HuH-7 (cell line): ENCODE results near the gene ECHDC1.
"Not testable (repeated sequence)": the region's sequence is repeated elsewhere in the genome, so short reads cannot be mapped to it uniquely, and the experiment has no call there.

Source experiments
- DNase-seq: peaks from one replicate; pipeline ENCODE4 v3.0.0; 2011; ENCODE audit warnings: low spot score

Gene ECHDC1

GRCh38 chr6:127341471-127342202, 1.8 kb downstream of the ECHDC1 start:
- DNase-seq, result no peak

- no peak for DNase-seq
These were observed 3.2 kb downstream of the ECHDC1 start for GRCh38 chr6:127340171-127340570.

DNA sequence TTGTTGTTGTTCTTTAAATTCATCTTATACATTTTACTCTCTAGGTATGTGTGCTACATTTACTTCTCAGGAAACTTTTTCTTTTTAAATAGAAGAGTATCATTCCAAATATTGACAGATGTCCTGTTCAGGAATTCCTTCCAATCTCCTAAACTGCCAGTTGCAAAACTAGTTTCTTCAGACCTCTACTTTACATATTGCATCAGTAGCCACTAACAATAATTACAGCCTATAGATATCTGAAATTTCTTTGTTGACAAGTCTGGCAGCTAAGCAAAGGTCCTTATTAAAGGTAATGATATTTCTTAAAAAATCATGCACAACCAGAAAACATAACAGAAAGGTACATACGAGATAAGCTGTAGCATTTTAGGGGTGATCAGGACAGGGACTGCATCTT, 4.5 kb downstream of the ECHDC1 start:
- DNase-seq, result no peak

DNA sequence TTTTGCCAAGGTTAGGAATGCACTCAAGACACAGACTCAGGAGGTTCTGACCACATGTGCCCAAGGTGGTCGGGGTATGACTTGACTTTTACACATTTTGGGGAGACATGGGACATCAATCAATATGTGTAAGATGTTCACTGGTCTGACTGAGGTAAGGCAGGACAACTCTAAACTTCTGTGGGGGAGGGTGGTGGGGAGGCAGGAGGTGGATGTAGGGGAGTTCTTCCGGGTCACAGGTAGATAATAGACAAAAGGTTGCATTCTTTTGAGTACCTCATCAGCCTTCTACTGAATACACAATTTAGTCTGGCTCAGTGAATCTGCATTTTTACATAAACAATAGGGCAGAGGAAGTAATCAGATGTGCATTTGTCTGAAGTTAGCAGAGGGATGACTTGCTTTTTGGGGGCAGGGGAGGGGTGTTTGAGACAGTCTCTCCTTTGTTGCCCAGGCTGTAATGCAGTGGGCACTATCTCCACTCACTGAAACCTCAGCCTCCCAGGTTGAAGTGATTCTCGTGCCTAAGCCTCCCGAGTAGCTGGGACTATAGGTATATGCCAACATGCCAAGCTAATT, 10.9 kb downstream of the ECHDC1 start:
- DNase-seq, result no peak

- DNase-seq, result not testable (repeated sequence)
These were observed 12.2 kb downstream of the ECHDC1 start for GRCh38 chr6:127331256-127331655.

- DNase-seq, result no peak
These were observed 15.3 kb downstream of the ECHDC1 start for GRCh38 chr6:127328043-127328609.

GRCh38 chr6:127319686-127320085, 23.7 kb downstream of the ECHDC1 start:
- DNase-seq, result no peak

- DNase-seq, result no peak
These were observed 25.9 kb downstream of the ECHDC1 start for GRCh38 chr6:127317388-127318128.

- DNase-seq, result no peak
These were observed 37.7 kb downstream of the ECHDC1 start for GRCh38 chr6:127305741-127306140.

DNA sequence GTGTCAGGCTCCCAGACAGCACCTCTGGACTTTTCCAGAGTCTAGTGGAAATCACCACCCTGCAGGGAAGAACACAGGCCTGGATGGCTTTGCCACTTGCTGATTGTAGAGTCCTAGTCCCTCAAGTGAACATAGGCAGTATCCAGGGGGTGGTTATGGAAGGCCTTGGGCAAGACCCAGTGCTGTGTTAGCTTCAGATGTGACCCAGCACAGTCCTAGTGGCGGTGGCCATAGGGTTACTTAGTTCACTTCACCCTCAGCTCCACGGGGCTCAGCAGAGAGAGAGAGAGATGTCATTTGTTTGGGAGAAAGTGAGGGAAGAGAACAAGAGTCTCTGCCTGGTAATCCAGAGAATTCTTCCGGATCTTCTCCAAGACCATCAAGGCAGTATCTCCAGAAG, 39.5 kb downstream of the ECHDC1 start:
- DNase-seq, result no peak

GRCh38 chr6:127302728-127303660, 40.4 kb downstream of the ECHDC1 start:
- no peak for DNase-seq

DNA sequence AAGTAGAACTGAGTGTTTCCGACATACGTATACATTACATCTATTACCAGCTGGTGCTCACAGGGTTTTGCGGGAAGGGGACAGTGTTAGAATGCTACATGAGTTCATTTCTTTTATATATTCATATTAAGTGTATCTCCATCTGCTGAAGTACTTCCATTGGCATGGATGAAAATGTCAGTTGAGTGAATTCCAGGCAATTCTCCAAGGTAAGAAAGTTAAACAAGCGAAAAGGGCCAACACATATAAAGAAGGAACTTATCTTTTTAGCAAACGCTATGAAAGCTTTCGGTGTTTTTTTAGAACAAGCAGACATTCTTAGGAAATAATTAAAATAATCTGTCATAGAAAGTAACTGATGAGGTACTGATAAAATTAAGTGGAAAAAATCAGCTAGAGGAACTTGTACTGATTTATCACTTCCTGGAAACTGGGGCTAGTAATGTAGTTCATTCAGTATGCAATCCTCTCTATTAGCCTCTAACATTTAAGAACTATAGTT, 42.2 kb downstream of the ECHDC1 start:
- no peak for DNase-seq

- no peak for DNase-seq
These were observed 43.0 kb downstream of the ECHDC1 start for GRCh38 chr6:127300411-127300810.

DNA sequence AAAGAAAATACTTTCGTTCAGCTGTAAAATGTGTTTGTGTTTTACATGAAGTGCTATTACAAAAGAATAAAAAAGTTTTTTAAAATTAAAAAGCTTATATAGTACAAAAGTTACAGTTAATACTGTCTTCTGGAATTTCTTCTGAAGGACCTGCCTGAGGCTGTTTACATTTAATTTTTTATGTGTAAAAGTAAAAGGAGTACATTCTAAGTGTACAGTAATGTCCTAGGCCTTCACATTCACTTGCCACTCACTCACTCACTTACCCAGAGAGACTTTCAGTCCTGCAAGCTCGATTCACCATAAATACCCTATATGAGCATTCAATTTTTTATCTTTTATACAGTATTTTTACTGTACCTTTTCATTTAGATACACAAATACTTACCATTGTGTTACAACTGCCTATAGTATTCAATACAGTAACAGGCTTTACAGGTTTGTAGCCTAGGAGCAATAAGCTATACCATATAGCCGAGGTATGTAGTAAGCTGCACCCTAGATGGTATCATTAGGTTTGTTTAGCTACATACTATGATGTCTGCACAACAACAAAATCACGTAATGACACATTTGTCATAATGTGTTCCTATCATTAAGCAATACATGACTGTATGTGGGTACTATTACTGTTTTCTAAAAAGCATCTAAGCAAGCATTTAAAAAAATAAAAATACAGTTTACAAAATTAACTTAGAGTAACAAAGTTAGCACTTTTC, 43.7 kb downstream of the ECHDC1 start:
- no peak for DNase-seq

GRCh38 chr6:127298475-127298874, 44.9 kb downstream of the ECHDC1 start:
- no peak for DNase-seq

DNA sequence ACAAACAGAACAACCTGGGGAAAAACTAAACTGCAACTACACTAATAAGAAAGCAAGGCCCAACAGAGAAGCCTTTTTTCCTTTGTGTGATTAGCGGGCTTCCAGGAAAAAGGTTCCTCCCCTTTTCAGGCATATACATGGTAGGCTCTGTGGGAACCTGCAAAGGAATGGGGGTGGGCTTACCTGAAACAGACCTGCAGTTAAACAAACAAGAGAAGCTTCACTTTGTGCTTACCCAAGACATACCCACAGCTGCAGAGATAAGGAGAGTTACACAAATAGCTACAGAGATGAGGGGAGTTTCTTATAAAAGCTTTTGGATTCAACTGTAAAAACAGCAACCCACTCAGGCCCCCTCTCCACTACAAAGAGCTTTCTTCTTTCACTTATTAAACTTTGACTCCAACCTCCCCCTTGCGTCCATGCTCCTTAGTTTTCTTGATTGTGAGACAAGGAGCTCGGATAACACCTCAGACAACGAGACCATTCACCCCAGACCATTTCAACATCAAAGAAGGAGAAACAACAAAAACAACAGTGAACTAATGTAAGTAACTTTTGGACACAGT, 45.8 kb downstream of the ECHDC1 start:
- DNase-seq, result peak; percentile 4

DNA sequence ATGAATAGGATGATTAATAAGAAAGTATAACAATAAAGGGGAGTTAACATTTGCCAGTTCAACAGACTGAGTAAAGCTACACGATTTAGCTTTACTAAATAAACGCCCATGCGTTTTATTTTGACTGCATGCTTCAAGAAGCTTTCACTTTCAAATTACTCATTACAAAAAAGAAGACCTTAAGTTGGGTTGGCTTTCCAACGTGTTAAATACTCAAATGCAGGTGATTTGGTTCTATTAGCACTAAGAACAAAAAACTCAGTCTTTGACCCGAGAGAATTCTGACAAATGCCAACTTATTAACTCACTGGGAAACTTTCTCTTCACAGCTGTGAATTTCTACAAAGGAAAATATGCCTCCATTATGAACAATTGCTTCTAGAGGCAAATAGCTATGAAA, 51.9 kb downstream of the ECHDC1 start:
- DNase-seq, result no peak

- no peak for DNase-seq
These were observed 52.8 kb downstream of the ECHDC1 start for GRCh38 chr6:127290391-127291265.

DNA sequence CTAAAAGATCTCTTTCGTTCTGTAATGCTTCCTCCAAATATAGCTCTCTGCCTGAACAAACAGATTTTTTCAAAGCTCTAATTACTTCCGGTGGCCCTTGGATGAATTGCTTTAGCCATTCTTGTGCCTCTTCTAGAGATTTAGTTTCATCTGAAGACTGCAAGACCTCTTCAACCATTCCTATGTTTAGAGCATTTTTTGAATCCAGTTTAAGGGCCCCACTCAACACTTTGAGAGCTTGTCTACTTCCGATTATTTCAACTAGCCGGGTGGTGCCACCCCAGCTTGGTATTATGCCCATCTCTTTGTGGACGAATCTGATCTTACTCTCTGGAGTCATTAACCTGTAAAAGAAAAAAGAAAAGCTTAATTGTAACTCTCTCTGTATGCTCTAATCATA, 53.5 kb downstream of the ECHDC1 start:
- DNase-seq, result no peak

- no peak for DNase-seq
These were observed 54.7 kb downstream of the ECHDC1 start for GRCh38 chr6:127288705-127289104.
